Activated CD8-positive, alpha-beta memory T cell treated with anti-CD3 and anti-CD28 coated beads for 36 hours (primary cell): ENCODE measurements around the gene IRAG1. TPM values are rescaled to one million over a fixed set of nuclear protein-coding genes. Genes with fewer than 3 reads are reported as not detected.
"Not testable (repeated sequence)": the region's sequence is repeated elsewhere in the genome, so short reads cannot be mapped to it uniquely, and the experiment has no call there.

ENCODE experiments used
- CTCF ChIA-PET: fragments of 350-600 bp; sonication (Branson Sonifier 250); formaldehyde crosslinking; loops from one replicate; lab custom pipeline; 2021; ENCODE audit warnings: antibody characterized with exemption; lab: Charles Lee
- POLR2A ChIA-PET: fragments of 350-600 bp; sonication (Branson Sonifier 250); formaldehyde crosslinking; loops from one replicate; lab custom pipeline; 2021; ENCODE audit warnings: antibody characterized with exemption; lab: Charles Lee
- total RNA-seq, 2 experiments: library from RNA; stranded (reverse); gene quantifications; one replicate each; pipeline ENCODE4 v1.2.3, GENCODE V29; 2021

The IRAG1 gene
- total RNA-seq, 2 experiments from 2014 or later: not detected

- POLR2A ChIA-PET: no interaction called here
- CTCF ChIA-PET: no interaction called here
Observed at GRCh38 chr11:10716122-10716521, 22.6 kb upstream of the IRAG1 start.

GRCh38 chr11:10715571-10715970 lies 22.0 kb upstream of the IRAG1 start:
- ChIA-PET POLR2A (no interaction called here), CTCF (no interaction called here)

- ChIA-PET POLR2A (no interaction called here), CTCF (no interaction called here)
Observed at GRCh38 chr11:10709299-10710086, 15.9 kb upstream of the IRAG1 start.

- ChIA-PET POLR2A (no interaction called here), CTCF (no interaction called here)
Observed at GRCh38 chr11:10708131-10708530, 14.6 kb upstream of the IRAG1 start.

- ChIA-PET POLR2A (no interaction called here), CTCF (no interaction called here)
Observed at GRCh38 chr11:10701982-10702381, 8.4 kb upstream of the IRAG1 start.

- ChIA-PET CTCF (no interaction called here), POLR2A (no interaction called here)
Observed at GRCh38 chr11:10699072-10699471, 5.5 kb upstream of the IRAG1 start.

GRCh38 chr11:10697323-10697620 lies 3.7 kb upstream of the IRAG1 start:
- POLR2A ChIA-PET: no interaction called here

GRCh38 chr11:10696468-10697322 lies 3.1 kb upstream of the IRAG1 start:
- ChIA-PET CTCF (no interaction called here), POLR2A (no interaction called here)

More at GRCh38 chr11:10697323-10697620, 3.7 kb upstream of the IRAG1 start:
- CTCF ChIA-PET: no interaction called here

- CTCF ChIA-PET: no interaction called here
- POLR2A ChIA-PET: no interaction called here
Observed at GRCh38 chr11:10695833-10696232, 2.3 kb upstream of the IRAG1 start.

- ChIA-PET CTCF (no interaction called here), POLR2A (no interaction called here)
Observed at GRCh38 chr11:10694486-10695239, 1.1 kb upstream of the IRAG1 start.

GRCh38 chr11:10692531-10693115 lies 932 bp downstream of the IRAG1 start:
- ChIA-PET POLR2A (no interaction called here), CTCF (no interaction called here)

GRCh38 chr11:10688401-10688800 lies 5.2 kb downstream of the IRAG1 start:
- POLR2A ChIA-PET: no interaction called here
- CTCF ChIA-PET: no interaction called here

- POLR2A ChIA-PET: no interaction called here
- CTCF ChIA-PET: no interaction called here
Observed at GRCh38 chr11:10686311-10686710, 7.2 kb downstream of the IRAG1 start.

GRCh38 chr11:10683429-10683828 lies 10.1 kb downstream of the IRAG1 start:
- ChIA-PET POLR2A (no interaction called here), CTCF (interaction anchor here (0.9 kb wide), 1 partner anchor 13 kb away, joined by 3 read pairs; no protein-coding TSS in a partner anchor)

- ChIA-PET POLR2A (no interaction called here), CTCF (no interaction called here)
Observed at GRCh38 chr11:10680956-10681487, 12.5 kb downstream of the IRAG1 start.

- POLR2A ChIA-PET, CTCF ChIA-PET: not testable (repeated sequence)
Observed at GRCh38 chr11:10680279-10680678, 13.3 kb downstream of the IRAG1 start.

- ChIA-PET CTCF (no interaction called here), POLR2A (no interaction called here)
Observed at GRCh38 chr11:10679644-10680043, 13.9 kb downstream of the IRAG1 start.

GRCh38 chr11:10678101-10678500 lies 15.5 kb downstream of the IRAG1 start:
- CTCF ChIA-PET: no interaction called here
- POLR2A ChIA-PET: no interaction called here

- POLR2A ChIA-PET: no interaction called here
- CTCF ChIA-PET: no interaction called here
Observed at GRCh38 chr11:10676919-10677318, 16.6 kb downstream of the IRAG1 start.
